K562 (cell line): ENCODE measurements around the gene SIGLEC9. TPM values are rescaled to one million over a fixed set of nuclear protein-coding genes. Genes with fewer than 3 reads are reported as not detected.
A peak's percentile ranks its signal among the peaks of the same experiment; 100 is the strongest.

ENCODE experiments used
- ATF6 ChIP-seq: sonication (generic); formaldehyde crosslinking; IDR thresholded peaks from 2 replicates; pipeline ENCODE4 v1.4.0; 2020; ENCODE audit warnings: mild to moderate bottlenecking, missing genetic modification reagents
- ATF7 ChIP-seq: fragments of 450-650 bp; IDR thresholded peaks from 2 replicates; pipeline ENCODE4 v1.7.1; 2014; ENCODE audit warnings: mild to moderate bottlenecking, moderate library complexity
- CBFB ChIP-seq: sonication (generic); formaldehyde crosslinking; IDR thresholded peaks from 2 replicates; pipeline ENCODE4 v1.4.0; 2020; ENCODE audit warnings: mild to moderate bottlenecking, missing genetic modification reagents
- ETV5 ChIP-seq: sonication (generic); formaldehyde crosslinking; IDR thresholded peaks from 2 replicates; pipeline ENCODE4 v1.4.0; 2020; ENCODE audit warnings: low read depth, mild to moderate bottlenecking, missing genetic modification reagents
- FOXJ3 ChIP-seq: sonication (generic); formaldehyde crosslinking; IDR thresholded peaks from 2 replicates; pipeline ENCODE4 v1.4.0; 2020; ENCODE audit warnings: mild to moderate bottlenecking, missing genetic modification reagents
- HDAC1 ChIP-seq, 2 experiments: fragments of 450-650 bp; IDR thresholded peaks; 2 replicates each; pipeline ENCODE4 v1.6.1; 2016 to 2017; ENCODE audit warnings: inconsistent platforms in 1 of 2, mild to moderate bottlenecking in 1 of 2, moderate library complexity in 1 of 2
- NR1H2 ChIP-seq: sonication (generic); formaldehyde crosslinking; IDR thresholded peaks from 2 replicates; pipeline ENCODE4 v1.4.0; 2020; ENCODE audit warnings: mild to moderate bottlenecking, missing genetic modification reagents
- PTBP1 ChIP-seq: fragments of 200-400 bp; formaldehyde crosslinking; IDR thresholded peaks from 2 replicates; pipeline ENCODE4 v1.6.1; 2017; ENCODE audit warnings: low read depth, low read length
- RBFOX2 ChIP-seq: fragments of 200-400 bp; formaldehyde crosslinking; IDR thresholded peaks from 2 replicates; pipeline ENCODE4 v1.6.1; 2017; ENCODE audit warnings: low read depth, mild to moderate bottlenecking, low read length, moderate library complexity
- STAT5B ChIP-seq: fragments of 250-450 bp; sonication (Bioruptor Pico); IDR thresholded peaks from 2 replicates; pipeline ENCODE4 v1.8.0; 2021; ENCODE audit warnings: mild to moderate bottlenecking, inconsistent platforms
- THRAP3 ChIP-seq: fragments of 450-650 bp; IDR thresholded peaks from 2 replicates; pipeline ENCODE4 v1.6.1; 2016; ENCODE audit warnings: mild to moderate bottlenecking, inconsistent platforms, borderline replicate concordance
- ZBTB7A ChIP-seq: IDR thresholded peaks from 2 replicates; pipeline ENCODE4 v1.6.1; 2011; ENCODE audit warnings: low read depth, mild to moderate bottlenecking, low read length, moderate library complexity, borderline replicate concordance; ENCODE audit not compliant: control insufficient read depth
- ZNF696 ChIP-seq: fragments of 250-450 bp; sonication (Bioruptor Pico); conservative IDR thresholded peaks from 2 replicates; pipeline ENCODE4 v1.4.0; 2020; ENCODE audit warnings: mild to moderate bottlenecking, moderate library complexity
- ZNF717 ChIP-seq: fragments of 250-450 bp; sonication (Bioruptor Pico); IDR thresholded peaks from 2 replicates; pipeline ENCODE4 v1.5.0; 2021
- ZNF764 ChIP-seq: fragments of 250-450 bp; sonication (Bioruptor Pico); IDR thresholded peaks from 2 replicates; pipeline ENCODE4 v1.4.0; 2020; ENCODE audit warnings: low read depth, mild to moderate bottlenecking, moderate library complexity
- polyA plus RNA-seq, 8 experiments: library from polyadenylated mRNA; depleted of rRNA in 4 of 8; stranded (reverse) in 5 of 8; unstranded in 3 of 8; fragments of >200 nt; fragmentation: Nextera tagmentation in 2 of 8; fragmentation: Illumina TruSeq in 1 of 8; extraction: Ambion mirVana in 2 of 8; extraction: Trizol in 1 of 8; gene quantifications; 2 replicates each; pipeline versions ENCODE4 v1.2.1 to v1.2.3, GENCODE V29; 2011 to 2014; ENCODE audit warnings: inconsistent platforms in 1 of 8, missing spikeins in 1 of 8
- total RNA-seq, 7 experiments: library from RNA; depleted of rRNA in 6 of 7; stranded (reverse); fragments of >200 nt in 6 of 7; fragmentation: Illumina TruSeq in 2 of 7; extraction: Trizol in 2 of 7; gene quantifications; 2 replicates each; pipeline versions ENCODE4 v1.2.1 to v1.2.3, GENCODE V29; 2011 to 2021; ENCODE audit warnings: low replicate concordance in 1 of 7
- TF ChIP-seq, protein P1 (sequence below): sonication (generic); formaldehyde crosslinking; IDR thresholded peaks from 2 replicates; pipeline ENCODE4 v1.8.1; 2023; ENCODE audit warnings: mild to moderate bottlenecking, missing genetic modification reagents
- TF ChIP-seq, protein P2 (sequence below): sonication (generic); formaldehyde crosslinking; IDR thresholded peaks from 2 replicates; pipeline ENCODE4 v1.8.1; 2023; ENCODE audit warnings: mild to moderate bottlenecking, missing genetic modification reagents, moderate library complexity
- TF ChIP-seq, protein P3 (sequence below), 2 experiments: IDR thresholded peaks; 2 replicates each; pipeline ENCODE4 v1.6.1; 2011; ENCODE audit warnings: borderline replicate concordance in 1 of 2, control low read depth in 1 of 2, low read depth in 1 of 2, low read length in 1 of 2, mild to moderate bottlenecking in 1 of 2, mixed read lengths in 1 of 2, moderate library complexity in 1 of 2; ENCODE audit not compliant: insufficient read depth in 1 of 2, insufficient read length in 1 of 2, poor library complexity in 1 of 2, severe bottlenecking in 1 of 2; ENCODE audit errors: extremely low read depth in 1 of 2
- TF ChIP-seq, protein P4 (sequence below): sonication (generic); formaldehyde crosslinking; IDR thresholded peaks from 2 replicates; pipeline ENCODE4 v1.8.0; 2023; ENCODE audit warnings: mild to moderate bottlenecking, missing genetic modification reagents

The SIGLEC9 gene
- total and polyA plus RNA-seq, 9 of the 15 experiments (the other 6 are each of a cell fraction or from before 2014, with no cell fraction given): 0.09 to 0.34 (median 0.22) TPM; not detected in 4

- TF ChIP-seq, protein P1, sequence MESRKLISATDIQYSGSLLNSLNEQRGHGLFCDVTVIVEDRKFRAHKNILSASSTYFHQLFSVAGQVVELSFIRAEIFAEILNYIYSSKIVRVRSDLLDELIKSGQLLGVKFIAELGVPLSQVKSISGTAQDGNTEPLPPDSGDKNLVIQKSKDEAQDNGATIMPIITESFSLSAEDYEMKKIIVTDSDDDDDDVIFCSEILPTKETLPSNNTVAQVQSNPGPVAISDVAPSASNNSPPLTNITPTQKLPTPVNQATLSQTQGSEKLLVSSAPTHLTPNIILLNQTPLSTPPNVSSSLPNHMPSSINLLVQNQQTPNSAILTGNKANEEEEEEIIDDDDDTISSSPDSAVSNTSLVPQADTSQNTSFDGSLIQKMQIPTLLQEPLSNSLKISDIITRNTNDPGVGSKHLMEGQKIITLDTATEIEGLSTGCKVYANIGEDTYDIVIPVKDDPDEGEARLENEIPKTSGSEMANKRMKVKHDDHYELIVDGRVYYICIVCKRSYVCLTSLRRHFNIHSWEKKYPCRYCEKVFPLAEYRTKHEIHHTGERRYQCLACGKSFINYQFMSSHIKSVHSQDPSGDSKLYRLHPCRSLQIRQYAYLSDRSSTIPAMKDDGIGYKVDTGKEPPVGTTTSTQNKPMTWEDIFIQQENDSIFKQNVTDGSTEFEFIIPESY (CRISPR knock-in tag): no peak
- TF ChIP-seq CBFB (CRISPR knock-in tag) (0 out of 2 replicates have a peak, but pooled peaks have one; percentile 51), NR1H2 (CRISPR knock-in tag) (0 out of 2 replicates have a peak, but pooled peaks have one; percentile 39), ATF6 (CRISPR knock-in tag) (0 out of 2 replicates have a peak, but pooled peaks have one; percentile 29), THRAP3 (no peak), FOXJ3 (CRISPR knock-in tag) (no peak), PTBP1 (no peak), HDAC1 (IDR thresholded peaks at IDR 0.05) (no peak), STAT5B (no peak), ZBTB7A (0 out of 2 replicates have a peak, but pooled peaks have one; percentile 15), ZNF717 (CRISPR knock-in tag) (no peak), ATF7 (no peak), RBFOX2 (no peak), ZNF764 (CRISPR knock-in tag) (no peak), ZNF696 (CRISPR knock-in tag) (no peak), ETV5 (no peak)
- TF ChIP-seq, protein P2, sequence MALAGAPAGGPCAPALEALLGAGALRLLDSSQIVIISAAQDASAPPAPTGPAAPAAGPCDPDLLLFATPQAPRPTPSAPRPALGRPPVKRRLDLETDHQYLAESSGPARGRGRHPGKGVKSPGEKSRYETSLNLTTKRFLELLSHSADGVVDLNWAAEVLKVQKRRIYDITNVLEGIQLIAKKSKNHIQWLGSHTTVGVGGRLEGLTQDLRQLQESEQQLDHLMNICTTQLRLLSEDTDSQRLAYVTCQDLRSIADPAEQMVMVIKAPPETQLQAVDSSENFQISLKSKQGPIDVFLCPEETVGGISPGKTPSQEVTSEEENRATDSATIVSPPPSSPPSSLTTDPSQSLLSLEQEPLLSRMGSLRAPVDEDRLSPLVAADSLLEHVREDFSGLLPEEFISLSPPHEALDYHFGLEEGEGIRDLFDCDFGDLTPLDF (CRISPR knock-in tag): 0 out of 2 replicates have a peak, but pooled peaks have one; percentile 27
- TF ChIP-seq, protein P3, sequence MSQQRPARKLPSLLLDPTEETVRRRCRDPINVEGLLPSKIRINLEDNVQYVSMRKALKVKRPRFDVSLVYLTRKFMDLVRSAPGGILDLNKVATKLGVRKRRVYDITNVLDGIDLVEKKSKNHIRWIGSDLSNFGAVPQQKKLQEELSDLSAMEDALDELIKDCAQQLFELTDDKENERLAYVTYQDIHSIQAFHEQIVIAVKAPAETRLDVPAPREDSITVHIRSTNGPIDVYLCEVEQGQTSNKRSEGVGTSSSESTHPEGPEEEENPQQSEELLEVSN (IDR thresholded peaks at IDR 0.05; ENCODE audit: borderline replicate concordance in 1 of 2, extremely low read depth in 1 of 2, insufficient read depth in 1 of 2, insufficient read length in 1 of 2, low read depth in 1 of 2, low read length in 1 of 2, poor library complexity in 1 of 2, severe bottlenecking in 1 of 2): peak; percentile 72 to 73
- TF ChIP-seq, protein P4, sequence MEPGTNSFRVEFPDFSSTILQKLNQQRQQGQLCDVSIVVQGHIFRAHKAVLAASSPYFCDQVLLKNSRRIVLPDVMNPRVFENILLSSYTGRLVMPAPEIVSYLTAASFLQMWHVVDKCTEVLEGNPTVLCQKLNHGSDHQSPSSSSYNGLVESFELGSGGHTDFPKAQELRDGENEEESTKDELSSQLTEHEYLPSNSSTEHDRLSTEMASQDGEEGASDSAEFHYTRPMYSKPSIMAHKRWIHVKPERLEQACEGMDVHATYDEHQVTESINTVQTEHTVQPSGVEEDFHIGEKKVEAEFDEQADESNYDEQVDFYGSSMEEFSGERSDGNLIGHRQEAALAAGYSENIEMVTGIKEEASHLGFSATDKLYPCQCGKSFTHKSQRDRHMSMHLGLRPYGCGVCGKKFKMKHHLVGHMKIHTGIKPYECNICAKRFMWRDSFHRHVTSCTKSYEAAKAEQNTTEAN: no peak
These were observed 15.9 kb upstream of the SIGLEC9 start (continued) for GRCh38 chr19:51108805-51109146.
